ENCODE data around the gene CLSTN1.

GRCh38 chr1:9737057-9737456, 86.7 kb downstream of the CLSTN1 start:
- no peak for TF ChIP-seq CTCF (IDR thresholded peaks at IDR 0.05; ENCODE audit: insufficient read depth, low read depth, low read length)
- no peak for TF ChIP-seq EZH2 (IDR thresholded peaks at IDR 0.05; ENCODE audit: insufficient read depth, low read length)

Measured in astrocyte (in vitro differentiated cells and primary cell).